GM21825 (cell line): ENCODE measurements around the gene NDUFV2.
"Not testable (repeated sequence)": the region's sequence is repeated elsewhere in the genome, so short reads cannot be mapped to it uniquely, and the experiment has no call there.

ENCODE experiments used
- ATAC-seq: cut with Tn5 transposase; IDR thresholded peaks from one replicate; pipeline ENCODE4 v1.9.1; 2021; ENCODE audit warnings: mild to moderate bottlenecking, moderate library complexity; ENCODE audit not compliant: unreplicated experiment

The NDUFV2 gene

DNA sequence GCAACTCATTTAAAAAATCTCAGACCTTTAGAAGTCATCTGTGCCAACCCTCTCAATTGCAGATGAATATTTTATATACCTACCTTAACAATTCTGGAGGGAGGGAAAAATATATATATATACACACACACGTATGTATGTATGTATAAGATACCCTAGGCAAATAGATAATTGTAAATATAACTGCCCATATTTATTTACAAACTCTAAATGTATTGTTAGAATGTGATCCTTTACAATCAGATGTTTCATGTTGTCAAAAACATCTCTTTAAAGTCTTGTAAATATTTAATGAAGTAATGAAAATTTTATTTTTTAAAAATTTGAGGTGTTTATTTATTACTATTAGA lies 45.7 kb downstream of the NDUFV2 start:
- ATAC-seq, result no peak

DNA sequence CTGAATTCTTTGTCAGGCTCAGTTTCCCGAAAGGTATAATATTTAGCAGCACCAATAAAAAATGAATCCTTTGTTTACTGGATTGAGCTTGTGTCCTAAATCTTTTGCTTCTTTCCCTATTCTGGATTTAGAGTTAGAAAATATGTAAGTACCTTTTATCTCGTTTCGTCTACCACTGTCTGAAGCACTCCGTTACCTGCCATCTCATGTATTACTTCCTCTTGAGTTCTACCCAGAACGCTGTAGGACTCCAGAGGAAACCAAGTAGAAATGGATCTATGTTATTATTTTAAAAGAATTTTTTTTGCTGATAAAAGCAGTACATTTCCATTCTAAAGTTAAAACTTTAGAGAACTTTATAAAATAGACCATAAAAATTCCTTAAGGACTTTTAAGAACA lies 47.6 kb downstream of the NDUFV2 start:
- no peak for ATAC-seq

DNA sequence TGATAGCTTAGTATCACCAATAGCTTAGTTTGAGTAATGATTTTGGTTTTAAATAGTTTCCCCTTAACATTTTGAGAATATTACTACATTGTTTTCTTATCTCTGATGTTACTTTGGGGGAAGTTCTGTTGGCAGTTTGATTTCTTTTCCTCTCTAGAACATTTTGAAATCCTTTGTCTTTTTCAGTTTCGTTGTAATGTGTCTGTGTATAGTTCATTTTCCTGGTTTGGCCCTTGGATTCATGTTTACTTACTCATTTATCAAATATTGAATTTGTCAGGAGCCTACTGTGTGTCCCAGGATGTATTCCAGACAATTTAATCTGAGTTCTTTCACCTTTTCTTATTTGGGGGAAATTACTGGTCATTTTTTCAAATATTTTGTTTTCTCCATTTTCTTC lies 50.8 kb downstream of the NDUFV2 start:
- ATAC-seq, result no peak

DNA sequence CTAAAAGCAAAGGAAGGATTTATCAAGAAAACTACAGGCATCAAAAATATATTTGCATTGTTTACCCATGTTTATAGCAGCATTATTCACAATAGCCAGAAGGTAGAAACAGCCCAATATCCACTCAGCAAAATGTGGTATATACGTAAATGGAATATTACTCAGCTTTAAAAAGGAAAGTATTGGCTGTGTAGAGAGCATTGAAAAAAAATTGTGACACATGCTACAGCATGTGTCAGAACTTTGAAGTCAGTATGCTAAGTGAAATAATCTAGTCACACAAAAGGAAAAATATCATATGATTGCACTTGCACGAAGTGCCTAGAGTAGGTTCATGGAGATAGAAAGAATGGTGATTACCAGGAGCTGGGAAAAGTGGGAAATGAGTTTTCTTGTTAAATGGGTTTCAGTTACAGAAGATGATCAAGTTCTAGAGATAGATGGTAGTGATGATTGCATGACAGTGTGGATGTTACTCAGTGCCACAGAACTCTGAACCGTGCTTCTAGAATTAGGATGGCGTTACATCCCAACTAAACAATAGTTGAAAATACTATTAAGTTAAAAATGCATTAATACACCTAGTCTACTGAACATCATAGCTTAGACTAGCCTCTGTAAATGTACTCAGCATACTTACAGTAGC lies 54.2 kb downstream of the NDUFV2 start:
- no peak for ATAC-seq

DNA sequence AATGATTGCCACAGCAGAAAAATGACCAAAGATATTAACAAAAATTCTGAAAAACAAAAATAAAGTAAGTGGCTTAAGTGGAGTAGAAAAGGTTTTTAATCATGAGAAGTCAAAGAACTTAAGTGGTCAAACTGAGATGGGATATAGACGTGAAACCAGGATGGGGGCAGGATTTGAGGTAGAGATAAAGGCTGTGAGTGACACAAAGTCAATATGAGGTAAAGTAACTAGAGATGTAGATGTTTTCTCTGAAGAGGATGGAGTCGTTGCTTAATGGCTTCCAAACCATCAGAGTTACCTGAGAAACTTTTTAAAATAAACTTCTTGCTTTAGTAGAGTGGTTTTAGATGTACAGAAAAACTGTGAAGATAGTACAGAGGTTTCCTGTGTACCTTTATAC lies 55.3 kb downstream of the NDUFV2 start:
- ATAC-seq, result no peak

DNA sequence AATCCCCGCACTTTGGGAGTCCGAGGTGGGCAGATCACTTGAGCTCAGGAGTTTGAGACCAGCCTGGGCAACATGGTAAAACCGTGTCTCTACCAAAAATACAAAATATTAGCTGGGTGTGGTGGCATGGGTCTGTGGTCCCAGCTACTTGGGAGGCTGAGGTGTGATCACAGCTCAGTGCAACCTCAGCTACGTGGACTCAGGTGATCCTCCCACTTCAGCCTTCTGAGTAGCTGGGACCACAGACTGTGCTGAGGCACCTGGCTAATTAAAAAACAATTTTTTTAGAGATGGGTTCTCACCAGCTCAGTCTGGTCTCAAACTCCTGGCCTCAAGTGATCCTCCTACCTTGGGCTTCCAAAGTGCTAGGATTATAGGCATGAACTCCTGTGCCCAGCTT lies 57.5 kb downstream of the NDUFV2 start:
- ATAC-seq, result no peak

DNA sequence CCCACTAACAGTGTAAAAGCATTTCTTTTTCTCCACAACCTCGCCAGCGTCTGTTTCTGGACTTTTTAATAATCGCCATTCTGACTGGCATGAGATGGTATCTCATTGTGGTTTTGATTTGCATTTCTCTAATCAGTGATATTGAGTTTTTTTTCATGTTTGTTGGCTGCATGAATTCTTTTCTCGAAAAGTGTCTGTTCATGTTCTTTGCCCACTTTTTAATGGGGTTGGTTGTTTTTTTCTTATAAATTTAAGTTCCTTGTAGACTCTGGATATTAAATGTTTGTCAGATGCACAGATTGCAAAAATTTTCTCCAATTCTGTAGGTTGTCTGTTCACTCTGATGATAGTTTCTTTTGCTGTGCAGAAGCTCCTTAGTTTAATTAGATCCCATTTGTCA lies 60.2 kb downstream of the NDUFV2 start:
- ATAC-seq, result not testable (repeated sequence)

DNA sequence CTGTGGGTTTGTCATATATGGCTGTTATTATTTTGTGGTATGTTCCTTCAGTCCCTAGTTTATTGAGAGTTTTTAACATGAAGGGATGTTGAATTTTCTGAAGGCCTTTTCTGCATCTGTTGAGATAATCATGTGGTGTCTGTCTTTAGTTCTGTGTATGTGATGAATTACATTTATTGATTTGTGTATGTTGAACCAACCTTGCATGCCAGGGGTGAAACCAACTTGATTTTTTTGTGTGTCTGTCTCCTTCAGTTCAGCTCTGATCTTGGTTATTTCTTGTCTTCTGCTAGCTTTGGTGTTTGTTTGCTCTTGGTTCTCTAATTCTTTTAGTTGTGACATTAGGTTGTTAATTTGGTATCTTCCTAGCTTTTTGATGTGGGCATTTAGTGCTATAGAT lies 61.6 kb downstream of the NDUFV2 start:
- ATAC-seq, result not testable (repeated sequence)

DNA sequence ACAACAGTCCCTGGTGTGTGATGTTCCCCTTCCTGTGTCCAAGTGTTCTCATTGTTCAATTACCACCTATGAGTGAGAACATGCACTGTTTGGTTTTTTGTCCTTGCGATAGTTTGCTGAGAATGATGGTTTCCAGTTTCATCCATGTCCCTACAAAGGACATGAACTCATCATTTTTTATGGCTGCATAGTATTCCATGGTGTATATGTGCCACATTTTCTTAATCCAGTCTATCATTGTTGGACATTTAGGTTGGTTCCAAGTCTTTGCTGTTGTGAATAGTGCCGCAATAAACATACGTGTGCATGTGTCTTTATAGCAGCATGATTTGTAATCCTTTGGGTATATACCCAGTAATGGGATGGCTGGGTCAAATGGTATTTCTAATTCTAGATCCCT lies 63.4 kb downstream of the NDUFV2 start:
- not testable (repeated sequence) for ATAC-seq

DNA sequence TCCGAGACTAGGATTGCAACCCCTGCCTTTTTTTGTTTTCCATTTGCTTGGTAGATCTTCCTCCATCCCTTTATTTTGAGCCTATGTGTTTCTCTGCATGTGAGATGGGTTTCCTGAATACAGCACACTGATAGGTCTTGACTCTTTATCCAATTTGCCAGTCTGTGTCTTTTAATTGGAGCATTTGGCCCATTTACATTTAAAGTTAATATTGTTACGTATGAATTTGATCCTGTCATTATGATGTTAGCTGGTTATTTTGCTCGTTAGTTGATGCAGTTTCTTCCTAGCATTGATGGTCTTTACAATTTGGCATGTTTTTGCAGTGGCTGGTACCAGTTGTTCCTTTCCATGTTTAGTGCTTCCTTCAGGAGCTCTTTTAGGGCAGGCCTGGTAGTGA lies 67.0 kb downstream of the NDUFV2 start:
- not testable (repeated sequence) for ATAC-seq

DNA sequence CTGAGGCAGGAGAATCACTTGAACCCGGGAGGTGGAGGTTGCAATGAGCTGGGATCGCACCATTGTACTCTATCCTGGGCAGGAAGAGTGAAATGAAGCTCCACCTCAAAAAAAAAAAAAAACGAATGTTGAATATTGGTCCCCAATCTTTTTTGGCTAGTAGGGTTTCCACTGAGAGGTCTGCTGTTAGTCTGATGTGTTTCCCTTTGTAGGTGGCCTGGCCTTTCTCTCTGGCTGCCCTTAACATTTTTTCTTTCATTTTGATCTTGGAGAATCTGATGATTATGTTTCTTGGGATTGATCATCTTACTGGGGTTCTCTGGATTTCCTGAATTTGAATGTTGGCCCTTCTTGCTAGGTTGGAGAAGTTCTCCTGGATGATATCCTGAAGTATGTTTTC lies 69.4 kb downstream of the NDUFV2 start:
- ATAC-seq, result not testable (repeated sequence)

DNA sequence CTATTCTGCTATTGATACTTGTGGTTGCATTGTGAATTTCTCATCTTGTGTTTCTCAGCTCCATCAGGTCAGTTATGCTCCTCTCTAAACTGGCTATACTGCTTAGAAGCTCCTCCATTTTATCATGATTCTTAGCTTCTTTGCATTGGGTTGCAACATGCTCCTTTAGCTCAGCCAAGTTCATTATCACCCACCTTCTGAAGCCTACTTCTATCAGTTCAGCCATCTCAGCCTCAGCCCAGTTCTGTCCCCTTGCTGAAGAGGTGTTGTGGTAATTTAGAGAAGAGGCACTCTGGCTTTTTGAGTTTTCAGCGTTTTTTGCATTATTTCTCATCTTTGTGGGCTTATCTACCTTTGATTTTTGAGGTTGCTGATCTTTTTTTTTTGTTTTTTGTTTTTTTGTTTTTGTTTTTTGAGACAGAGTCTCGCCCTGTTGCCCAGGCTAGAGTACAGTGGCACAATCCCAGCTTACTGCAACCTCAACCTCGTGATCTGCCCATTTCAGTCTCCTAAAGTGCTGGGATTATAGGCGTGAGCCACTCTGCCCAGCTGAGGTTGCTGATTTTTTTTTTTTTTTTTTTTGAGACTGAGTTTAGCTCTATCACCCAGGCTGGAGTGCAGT lies 70.1 kb downstream of the NDUFV2 start:
- no peak for ATAC-seq

DNA sequence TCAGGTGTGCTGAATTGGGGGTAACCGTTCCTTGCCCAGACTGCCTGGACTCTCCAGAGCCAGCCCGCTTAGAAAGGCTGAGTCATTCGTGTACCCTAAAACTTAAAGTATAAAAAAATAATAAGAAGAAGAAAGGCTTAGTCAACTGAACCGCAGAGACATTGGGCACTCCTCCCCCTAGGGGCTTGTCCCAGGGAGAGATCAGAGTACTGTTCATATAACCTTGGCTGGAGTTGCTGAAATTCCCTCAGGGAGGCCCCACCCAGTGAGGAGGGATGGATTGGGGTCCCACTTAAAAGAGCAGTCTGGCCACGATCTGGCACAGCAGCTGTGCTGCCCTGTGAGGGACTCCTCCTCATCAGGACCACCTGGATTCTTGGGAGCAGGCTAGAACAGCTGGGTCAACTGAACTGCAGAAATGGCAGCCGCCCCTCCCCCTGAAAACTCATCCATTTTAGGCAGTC lies 71.3 kb downstream of the NDUFV2 start:
- no peak for ATAC-seq

DNA sequence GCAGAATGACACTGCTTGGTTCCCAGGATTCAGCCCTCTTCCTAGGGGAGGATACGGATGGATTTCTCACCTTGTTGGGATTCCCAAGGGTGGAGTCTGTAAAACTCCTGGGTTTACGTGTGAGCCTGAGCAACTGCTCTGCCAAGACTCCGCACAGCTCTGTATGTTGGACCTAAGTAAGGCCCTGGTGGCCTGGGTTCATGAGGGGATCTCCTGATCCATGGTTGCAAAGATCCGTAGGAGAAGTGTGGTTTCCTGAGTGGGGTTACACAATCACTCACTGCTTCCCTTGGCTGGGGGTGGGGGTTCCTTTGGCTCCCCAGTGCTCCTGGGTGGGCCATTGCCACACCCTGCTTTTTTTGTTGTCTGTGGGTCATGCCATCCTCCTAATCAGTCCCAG lies 71.8 kb downstream of the NDUFV2 start:
- no peak for ATAC-seq

DNA sequence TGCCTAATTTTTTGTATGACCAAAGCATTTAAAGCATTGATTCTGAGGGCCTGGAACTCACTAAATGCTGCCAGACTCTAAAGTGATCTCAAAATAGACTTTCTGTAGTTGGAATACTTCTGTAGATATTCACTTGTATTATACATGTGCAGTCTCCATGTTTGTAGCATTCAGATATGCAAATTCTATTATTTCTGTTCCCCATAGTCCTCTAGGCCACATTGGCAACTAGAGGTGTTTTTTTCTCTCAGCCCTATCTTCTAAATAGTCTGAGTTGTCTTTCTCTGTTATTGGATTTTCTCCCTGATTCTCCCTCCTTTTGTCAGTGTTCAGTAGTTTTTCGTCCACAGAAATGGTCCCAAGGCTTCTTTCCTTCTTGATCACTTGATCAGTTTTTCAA lies 72.6 kb downstream of the NDUFV2 start:
- ATAC-seq, result no peak

DNA sequence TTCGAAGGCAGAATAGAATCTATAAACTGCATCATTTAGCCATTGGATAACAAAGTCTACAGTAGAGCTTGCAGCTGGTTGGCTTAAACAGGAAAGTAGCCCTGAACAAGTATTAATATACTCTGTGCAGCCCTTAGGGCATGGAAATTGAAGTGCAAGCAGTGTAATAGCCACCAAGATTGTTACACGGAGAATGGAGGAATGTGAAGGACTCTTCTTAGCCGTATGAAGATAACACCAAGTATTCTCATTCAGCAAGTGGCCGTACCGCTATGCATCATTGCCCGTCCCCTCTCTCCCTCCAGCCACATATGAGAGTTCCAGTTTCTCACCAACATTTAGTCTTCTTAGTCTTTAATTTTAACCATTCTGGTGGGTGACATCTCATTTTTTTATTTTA lies 74.5 kb downstream of the NDUFV2 start:
- no peak for ATAC-seq

DNA sequence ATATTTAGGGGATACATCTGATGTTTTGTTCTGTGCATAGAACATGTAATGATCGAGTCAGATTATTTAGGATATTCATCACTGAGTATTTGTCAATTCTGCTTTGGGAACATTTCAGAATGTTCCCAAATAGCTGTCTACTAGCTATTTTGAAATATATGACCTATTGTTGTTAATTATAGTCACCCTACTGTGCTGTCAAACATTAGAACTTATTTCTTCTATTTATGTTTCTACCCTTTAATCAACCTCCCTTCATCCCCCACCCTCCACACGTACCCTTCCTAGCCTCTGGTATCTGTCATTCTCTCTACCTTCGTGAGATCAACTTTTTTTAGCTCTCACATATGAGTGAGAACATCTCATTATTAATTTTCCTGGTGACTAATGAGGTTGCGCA lies 75.0 kb downstream of the NDUFV2 start:
- ATAC-seq, result no peak

DNA sequence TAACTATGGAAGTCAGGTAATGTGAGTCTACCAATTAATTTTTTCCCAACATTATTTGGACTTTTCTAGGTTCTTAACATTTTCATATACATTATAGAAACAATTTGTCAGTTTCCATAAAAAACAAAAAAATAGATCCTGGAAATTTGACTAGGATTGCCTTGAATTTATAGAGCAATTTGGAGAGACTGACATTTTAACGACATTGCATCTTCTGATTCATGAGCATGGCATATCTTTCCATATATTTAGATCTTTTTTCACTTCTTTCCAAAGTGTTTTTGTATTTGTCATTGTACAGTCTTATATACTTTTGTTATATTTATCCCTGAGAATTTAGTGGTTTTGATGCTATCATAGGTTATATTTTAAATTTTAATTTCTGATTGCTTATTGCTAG lies 76.1 kb downstream of the NDUFV2 start:
- no peak for ATAC-seq

DNA sequence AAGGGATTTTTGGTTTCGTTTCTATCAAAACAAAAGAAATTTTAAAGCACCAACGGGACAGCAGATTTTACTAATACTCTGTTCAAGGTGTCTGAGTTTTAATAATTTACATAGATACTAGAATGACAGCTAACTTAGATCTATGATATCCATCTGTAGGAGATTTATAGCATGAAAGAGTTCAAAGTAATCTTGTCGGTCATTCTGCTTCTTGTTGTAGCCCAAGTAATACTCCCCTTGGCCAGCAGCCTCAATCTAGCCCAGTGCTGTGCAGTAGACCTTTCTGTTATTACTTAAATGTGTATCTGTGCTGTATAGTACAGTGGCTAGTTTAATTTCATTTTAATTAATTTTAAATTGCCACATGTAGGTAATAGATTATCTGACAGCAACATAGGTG lies 78.8 kb downstream of the NDUFV2 start:
- ATAC-seq, result no peak

DNA sequence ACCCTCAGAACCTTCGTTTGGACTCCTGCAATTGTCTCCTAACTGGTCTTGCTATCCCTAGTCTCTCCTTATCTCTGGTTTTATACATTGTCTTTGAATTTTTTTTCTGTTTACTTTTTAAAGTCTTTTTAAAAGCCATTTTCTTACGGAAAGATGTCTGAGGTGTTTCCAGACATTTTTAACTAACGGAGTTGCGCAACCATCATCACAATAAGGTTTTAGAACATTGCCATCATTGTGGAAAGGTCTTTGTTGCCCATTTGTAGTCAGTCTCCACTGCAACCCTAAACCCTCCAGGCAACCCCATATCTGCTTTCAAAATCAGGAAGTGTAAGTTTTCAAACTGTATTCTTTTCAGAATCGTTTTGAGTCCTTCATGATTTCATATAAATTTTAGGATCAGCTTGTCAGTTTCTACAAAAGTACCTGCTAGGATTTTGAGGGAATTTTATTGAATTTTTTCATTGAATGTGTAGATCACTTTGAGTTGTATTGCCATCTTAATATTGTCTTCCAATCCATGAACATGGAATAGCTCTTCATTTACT lies 80.4 kb downstream of the NDUFV2 start:
- ATAC-seq, result no peak
